GM10266 (cell line): ENCODE results near the gene KANK2.
"Not testable (repeated sequence)": the region's sequence is repeated elsewhere in the genome, so short reads cannot be mapped to it uniquely, and the experiment has no call there.

Experiments used
- DNase-seq: peaks from one replicate; pipeline ENCODE4 v3.0.0; 2012; ENCODE audit errors: extremely low spot score
- CTCF ChIP-seq: IDR thresholded peaks from 2 replicates; pipeline ENCODE4 v1.5.1; 2012; ENCODE audit warnings: mild to moderate bottlenecking, low read depth; ENCODE audit not compliant: control insufficient read depth, insufficient read depth; ENCODE audit errors: missing control alignments

The KANK2 gene

GRCh38 chr19:11169896-11170678 is 27.3 kb downstream of the KANK2 start:
- DNase-seq = no peak
- no peak for TF ChIP-seq CTCF

GRCh38 chr19:11168568-11168967 is 28.8 kb downstream of the KANK2 start:
- no peak for TF ChIP-seq CTCF
- no peak for DNase-seq

GRCh38 chr19:11166281-11167142 is 30.8 kb downstream of the KANK2 start:
- no peak for TF ChIP-seq CTCF

GRCh38 chr19:11165486-11166030 is 31.8 kb downstream of the KANK2 start:
- no peak for TF ChIP-seq CTCF
- DNase-seq = no peak

More at GRCh38 chr19:11166281-11167142, 30.8 kb downstream of the KANK2 start:
- DNase-seq = no peak

GRCh38 chr19:11164879-11165406 is 32.4 kb downstream of the KANK2 start:
- no peak for DNase-seq
- no peak for TF ChIP-seq CTCF

GRCh38 chr19:11164296-11164695 is 33.0 kb downstream of the KANK2 start:
- no peak for DNase-seq
- no peak for TF ChIP-seq CTCF

GRCh38 chr19:11160440-11160768 is 36.9 kb downstream of the KANK2 start:
- not testable (repeated sequence) for DNase-seq
